AG10803 (cell line): Measurements from ENCODE around the gene HMOX1.
A peak's percentile ranks its signal among the peaks of the same experiment; 100 is the strongest.

Experiments used
- DNase-seq: peaks from one replicate; pipeline ENCODE4 v3.0.0; 2010; ENCODE audit warnings: low read depth
- H3K4me3 ChIP-seq: 2 replicates; pipeline ENCODE4 v1.5.1; 2011; ENCODE audit warnings: mild to moderate bottlenecking, low read length, control low read depth
- TF ChIP-seq, protein P1 (sequence below): conservative IDR thresholded peaks from 2 replicates; pipeline ENCODE4 v1.5.1; 2011; ENCODE audit warnings: mild to moderate bottlenecking, low read length, control low read depth, inconsistent platforms

Gene HMOX1

DNA sequence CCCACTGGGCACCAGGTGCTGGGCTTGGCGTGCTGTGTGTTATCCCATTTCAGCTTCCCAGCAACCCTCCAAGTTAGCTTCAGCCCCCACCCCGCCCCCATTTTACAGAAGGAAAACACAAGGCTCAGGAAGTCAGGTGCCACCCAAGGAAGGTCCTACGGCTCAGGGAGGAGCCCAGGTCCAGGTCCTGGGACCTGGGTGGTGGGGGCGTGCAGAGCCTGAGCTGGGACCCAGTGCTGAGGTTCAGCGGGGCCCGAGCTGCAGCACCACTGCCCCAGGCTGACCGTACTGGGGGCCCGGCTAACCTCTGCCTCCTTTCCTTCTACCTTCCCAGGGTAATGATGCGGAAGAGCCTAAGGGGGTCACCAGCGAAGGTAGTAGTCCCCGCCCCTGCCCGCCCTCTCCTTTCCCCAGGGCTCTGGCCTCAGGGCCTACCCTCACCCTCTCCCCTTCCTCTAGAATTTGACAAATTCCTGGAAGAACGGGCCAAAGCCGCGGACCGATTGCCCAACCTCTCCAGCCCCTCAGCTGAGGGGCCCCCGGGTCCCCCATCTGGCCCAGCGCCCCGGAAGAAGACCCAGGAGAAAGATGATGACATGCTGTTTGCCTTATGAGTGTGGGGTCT lies 34.2 kb upstream of the HMOX1 start:
- TF ChIP-seq, protein P1, sequence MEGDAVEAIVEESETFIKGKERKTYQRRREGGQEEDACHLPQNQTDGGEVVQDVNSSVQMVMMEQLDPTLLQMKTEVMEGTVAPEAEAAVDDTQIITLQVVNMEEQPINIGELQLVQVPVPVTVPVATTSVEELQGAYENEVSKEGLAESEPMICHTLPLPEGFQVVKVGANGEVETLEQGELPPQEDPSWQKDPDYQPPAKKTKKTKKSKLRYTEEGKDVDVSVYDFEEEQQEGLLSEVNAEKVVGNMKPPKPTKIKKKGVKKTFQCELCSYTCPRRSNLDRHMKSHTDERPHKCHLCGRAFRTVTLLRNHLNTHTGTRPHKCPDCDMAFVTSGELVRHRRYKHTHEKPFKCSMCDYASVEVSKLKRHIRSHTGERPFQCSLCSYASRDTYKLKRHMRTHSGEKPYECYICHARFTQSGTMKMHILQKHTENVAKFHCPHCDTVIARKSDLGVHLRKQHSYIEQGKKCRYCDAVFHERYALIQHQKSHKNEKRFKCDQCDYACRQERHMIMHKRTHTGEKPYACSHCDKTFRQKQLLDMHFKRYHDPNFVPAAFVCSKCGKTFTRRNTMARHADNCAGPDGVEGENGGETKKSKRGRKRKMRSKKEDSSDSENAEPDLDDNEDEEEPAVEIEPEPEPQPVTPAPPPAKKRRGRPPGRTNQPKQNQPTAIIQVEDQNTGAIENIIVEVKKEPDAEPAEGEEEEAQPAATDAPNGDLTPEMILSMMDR = no peak
- H3K4me3 ChIP-seq = no peak overlapping the region
- DNase-seq = no peak

DNA sequence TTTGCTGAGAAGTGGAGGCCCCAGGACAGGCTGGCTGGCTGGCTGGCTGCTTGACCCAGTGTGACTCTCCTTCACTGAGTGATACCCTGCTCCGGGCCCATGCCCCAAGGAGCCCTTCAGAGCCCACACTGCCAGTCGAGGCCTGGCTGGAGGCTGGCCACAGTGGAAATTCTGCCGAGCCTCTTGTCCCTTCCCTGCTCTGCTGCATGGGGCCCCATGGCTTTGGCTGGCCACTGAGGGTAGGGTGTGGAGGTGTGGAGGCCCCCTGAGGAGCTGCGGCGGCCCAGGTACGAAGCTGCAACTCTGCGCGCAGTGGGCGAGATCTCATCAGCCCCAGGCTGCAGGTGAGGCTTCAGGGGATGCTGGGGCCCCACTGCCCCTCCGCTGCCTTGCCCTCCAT lies 33.4 kb upstream of the HMOX1 start:
- TF ChIP-seq, protein P1 = no peak
- no peak for DNase-seq
- no peak overlapping the region for H3K4me3 ChIP-seq

DNA sequence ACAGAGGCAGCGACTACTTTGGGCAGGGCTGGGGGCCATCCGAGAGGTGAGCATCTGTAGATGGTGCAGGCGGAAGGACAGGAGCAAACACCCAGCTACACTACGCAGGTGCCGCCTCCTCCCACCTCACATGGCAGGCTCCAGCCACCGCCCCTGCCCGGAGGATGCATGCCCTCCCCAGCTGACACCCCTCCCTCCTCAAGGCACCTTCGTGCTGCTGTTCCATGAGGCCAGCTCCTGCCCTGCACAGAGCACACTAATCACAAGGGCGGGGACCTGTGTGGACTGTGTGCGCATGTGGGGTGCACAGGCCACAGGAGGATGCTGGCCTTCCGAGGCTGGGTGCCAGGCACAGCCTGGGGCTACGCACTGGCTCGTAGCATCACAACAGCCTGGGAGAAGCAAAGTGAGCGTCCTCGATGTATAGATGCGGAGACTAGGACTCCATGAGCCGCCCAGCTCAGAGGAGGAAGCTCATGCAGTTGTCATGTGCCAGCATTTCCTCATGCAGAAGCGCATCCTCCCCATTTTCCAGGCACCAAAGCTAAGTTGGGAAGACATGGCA lies 32.8 kb upstream of the HMOX1 start:
- TF ChIP-seq, protein P1 = no peak
- DNase-seq = no peak
- H3K4me3 ChIP-seq = no peak overlapping the region

DNA sequence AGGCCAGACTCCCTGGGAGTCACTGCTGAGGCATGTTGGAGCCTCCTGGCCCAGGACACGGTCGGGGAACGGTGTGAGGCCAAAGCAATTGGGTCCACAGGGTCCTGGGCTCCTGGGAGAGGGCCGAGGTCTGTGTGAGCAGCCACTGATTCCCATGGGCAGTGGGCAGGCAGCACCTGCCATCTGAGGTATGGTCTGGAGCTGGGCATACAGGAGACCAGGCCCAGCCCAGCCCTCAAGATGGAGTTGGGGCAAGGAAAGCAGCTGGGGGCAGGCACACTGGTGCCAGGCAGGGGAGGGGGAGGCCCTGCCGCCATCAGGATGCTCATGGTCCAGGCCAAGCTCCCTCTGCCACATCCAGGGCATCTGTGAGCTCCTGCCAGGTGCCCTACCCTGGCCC lies 32.2 kb upstream of the HMOX1 start:
- H3K4me3 ChIP-seq = no peak overlapping the region
- TF ChIP-seq, protein P1 = no peak
- DNase-seq = no peak

DNA sequence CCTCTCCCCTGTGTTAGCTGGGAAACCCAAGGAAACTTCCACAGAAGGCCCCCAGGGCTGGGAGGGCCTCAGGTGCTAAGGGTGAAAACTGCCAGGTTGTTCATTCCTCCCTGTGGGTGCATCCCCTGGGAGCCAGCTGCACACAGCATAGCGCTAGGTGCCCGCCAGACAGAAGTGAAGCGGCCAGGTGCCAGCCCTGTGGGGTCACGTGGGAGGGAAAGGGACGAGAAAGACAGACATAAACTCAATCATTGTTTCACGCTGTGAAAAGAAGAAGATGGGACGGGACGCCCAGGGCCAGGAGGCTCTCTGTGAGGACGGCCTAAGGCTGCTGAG lies 31.6 kb upstream of the HMOX1 start:
- H3K4me3 ChIP-seq = no peak overlapping the region
- DNase-seq = no peak
- TF ChIP-seq, protein P1 = no peak

DNA sequence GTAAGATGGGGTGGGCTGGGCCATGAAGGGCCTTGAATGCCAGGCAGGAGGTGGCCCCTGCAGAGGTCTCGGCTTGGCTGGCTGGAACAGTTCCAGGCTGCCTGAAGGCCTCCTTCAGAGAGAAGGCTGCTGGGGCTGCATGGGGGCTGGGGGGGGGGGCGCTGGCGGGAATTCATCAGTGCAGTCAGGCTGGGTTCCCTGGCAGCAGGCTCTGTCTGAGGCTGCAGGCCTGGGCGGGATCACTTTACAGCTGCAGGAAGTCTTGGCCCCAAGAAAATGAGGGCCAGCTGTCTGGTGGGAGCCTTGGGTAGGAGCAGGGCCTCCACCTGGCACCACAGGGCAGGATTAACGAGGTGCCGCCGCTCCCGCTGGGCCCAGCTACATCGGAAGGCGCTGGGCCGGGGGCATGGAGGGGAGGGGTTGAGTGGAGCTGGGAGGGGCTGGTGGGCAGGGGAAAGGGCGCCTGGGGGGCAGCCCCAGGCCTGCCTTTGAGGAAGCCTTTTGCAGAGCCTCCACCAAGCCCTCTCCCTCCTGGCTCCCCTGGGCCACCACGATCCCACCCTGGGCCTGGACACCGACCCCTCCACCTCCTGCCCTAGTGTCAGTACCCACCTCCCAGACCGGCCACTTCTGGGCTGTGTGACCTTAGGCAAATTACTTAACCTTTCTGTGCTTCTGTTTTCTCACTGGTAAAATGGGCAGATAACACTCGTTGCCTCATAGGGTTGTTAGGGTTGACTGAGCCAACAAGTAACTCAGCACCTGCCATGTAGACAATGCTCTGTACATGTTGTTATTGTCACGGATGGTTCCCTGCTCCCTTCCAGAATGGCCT lies 31.0 kb upstream of the HMOX1 start:
- TF ChIP-seq, protein P1 = no peak
- H3K4me3 ChIP-seq = no peak overlapping the region
- DNase-seq = peak; percentile 43
